ENCODE results near the gene CDYL2. TPM values are rescaled to one million over a fixed set of nuclear protein-coding genes. Genes with fewer than 3 reads are reported as not detected.

Gene CDYL2
- total RNA-seq, 6 experiments from 2014 or later, result 15.4 to 22.5 (median 20.6) TPM

DNA sequence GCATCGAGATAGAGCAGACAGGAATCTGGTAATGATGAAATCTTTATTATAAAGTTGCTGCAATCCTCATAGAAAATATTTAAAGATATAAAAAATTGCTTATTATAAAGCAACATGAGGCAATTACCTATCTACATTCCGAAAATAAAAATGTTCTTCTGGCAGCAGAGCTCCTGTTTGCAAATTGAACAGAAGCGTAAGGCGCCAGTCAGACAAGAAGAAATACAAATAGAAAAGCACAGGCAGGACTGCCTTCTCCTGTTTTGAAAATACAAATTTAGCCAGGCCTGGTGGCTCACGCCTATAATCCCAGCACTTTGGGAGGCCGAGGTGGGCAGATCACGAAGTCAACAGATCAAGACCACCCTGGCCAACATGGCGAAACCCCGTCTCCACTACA, 95.6 kb downstream of the CDYL2 start:
- H3K4me3 Mint-ChIP-seq, result no peak overlapping the region

DNA sequence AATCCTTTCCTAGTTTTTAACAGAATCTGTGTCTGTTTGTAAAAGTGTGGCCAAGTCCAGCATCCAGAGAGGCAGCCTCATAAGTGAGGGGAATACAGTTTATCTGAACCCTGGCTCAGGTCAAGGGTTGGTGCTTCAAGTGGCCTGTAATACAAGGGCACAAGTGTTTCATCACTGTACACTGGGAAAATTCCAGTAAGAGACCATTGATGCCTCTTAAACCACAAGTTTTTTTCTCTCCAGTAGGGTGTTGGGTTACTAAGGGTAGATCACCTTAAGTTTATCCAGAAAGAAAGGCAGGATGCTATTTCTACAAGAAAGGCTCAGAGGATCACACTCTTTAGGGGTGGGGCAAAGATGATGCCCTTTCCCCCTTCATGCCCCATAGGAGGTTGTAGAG, 96.7 kb downstream of the CDYL2 start:
- Mint-ChIP-seq H3K9me3 (no peaks in the 10 kb centered on the region), H3K4me1 (ENCODE audit: low read depth) (no peaks in the 10 kb centered on the region; the same call in 1 of the 2 replicates), H3K4me3 (no peak overlapping the region), H3K27ac (no peak overlapping the region), H3K36me3 (ENCODE audit: low read depth) (no peaks in the 10 kb centered on the region; the same call in 1 of the 2 replicates), H3K27me3 (ENCODE audit: insufficient read depth) (no peaks in the 10 kb centered on the region)
- TF ChIP-seq, protein P1, sequence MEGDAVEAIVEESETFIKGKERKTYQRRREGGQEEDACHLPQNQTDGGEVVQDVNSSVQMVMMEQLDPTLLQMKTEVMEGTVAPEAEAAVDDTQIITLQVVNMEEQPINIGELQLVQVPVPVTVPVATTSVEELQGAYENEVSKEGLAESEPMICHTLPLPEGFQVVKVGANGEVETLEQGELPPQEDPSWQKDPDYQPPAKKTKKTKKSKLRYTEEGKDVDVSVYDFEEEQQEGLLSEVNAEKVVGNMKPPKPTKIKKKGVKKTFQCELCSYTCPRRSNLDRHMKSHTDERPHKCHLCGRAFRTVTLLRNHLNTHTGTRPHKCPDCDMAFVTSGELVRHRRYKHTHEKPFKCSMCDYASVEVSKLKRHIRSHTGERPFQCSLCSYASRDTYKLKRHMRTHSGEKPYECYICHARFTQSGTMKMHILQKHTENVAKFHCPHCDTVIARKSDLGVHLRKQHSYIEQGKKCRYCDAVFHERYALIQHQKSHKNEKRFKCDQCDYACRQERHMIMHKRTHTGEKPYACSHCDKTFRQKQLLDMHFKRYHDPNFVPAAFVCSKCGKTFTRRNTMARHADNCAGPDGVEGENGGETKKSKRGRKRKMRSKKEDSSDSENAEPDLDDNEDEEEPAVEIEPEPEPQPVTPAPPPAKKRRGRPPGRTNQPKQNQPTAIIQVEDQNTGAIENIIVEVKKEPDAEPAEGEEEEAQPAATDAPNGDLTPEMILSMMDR (IDR thresholded peaks at IDR 0.05), result no peak
- DNase-seq, result no peak

More for the DNA sequence above, 95.6 kb downstream of the CDYL2 start:
- no peak overlapping the region for H3K27ac Mint-ChIP-seq
- TF ChIP-seq, protein P1 (IDR thresholded peaks at IDR 0.05), result no peak
- H3K27me3 Mint-ChIP-seq (ENCODE audit: insufficient read depth), result no peaks in the 10 kb centered on the region; the same call in 1 of the 2 replicates
- H3K36me3 Mint-ChIP-seq (ENCODE audit: low read depth), result peaks cover 4% of the 10 kb centered on the region; the same call in 1 of the 2 replicates
- no peak for DNase-seq
- H3K9me3 Mint-ChIP-seq, result no peaks in the 10 kb centered on the region
- H3K4me1 Mint-ChIP-seq (ENCODE audit: low read depth), result no peaks in the 10 kb centered on the region; the same call in 1 of the 2 replicates

DNA sequence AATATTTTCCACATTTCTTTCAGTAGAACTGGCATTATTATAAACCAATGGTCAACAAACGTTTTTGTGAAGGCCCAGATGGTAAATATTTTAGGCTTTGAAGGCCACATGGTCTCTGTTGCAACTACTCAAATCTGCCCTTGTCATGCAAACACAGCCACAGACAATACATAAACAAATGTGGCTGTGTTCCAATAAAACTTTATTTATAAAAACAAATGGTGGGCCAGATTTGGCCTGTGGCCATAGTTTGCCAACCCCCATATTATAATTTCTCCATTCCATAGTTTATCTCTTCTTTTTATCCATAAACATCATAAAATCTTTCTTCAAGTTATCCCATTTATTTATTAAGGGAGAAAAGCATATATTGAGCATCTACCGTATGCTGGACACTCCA, 98.8 kb downstream of the CDYL2 start:
- TF ChIP-seq, protein P1 (IDR thresholded peaks at IDR 0.05), result no peak
- H3K4me1 Mint-ChIP-seq (ENCODE audit: low read depth), result no peaks in the 10 kb centered on the region; the same call in 1 of the 2 replicates
- no peak overlapping the region for H3K4me3 Mint-ChIP-seq
- no peaks in the 10 kb centered on the region; the same call in 1 of the 2 replicates for H3K36me3 Mint-ChIP-seq (ENCODE audit: low read depth)
- DNase-seq, result no peak
- H3K27me3 Mint-ChIP-seq (ENCODE audit: insufficient read depth), result no peaks in the 10 kb centered on the region
- no peaks in the 10 kb centered on the region for H3K9me3 Mint-ChIP-seq
- H3K27ac Mint-ChIP-seq, result no peak overlapping the region

DNA sequence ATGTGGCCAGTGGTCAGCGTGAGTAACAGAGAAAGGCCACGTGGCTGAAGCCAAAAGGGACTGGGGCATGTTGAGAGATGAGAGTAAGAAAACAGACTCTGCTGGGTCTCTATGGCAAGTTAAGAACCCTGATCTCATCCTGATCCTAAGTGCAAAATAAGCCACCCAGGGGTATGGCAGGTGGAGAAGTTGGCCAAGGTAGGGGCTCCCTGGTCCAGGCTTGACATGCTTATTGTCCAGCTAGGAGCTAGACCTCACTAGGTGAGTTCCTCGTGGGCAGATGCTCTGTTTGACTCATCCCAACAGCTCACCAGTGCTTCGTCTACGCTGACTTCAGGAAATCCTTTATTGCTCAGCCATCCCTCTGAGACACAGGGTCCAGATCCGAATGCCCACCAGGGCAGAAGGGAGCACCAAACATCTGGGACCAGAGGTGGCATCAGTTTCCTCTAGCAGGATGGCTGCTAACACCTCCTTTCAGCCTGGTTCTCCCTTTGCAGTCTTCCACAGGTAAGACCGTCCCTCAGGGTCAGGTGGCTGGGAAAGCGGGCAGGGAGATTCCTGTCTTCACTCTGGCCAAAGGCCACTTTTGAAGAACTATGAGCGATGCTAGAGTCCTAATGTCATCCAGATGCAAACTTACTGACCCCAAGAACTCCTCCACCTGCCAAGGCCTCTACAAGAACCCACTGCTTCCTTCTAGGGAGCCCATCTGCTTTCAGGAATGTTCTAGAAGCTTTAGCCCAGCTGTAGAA, 99.5 kb downstream of the CDYL2 start:
- no peaks in the 10 kb centered on the region for H3K9me3 Mint-ChIP-seq

DNA sequence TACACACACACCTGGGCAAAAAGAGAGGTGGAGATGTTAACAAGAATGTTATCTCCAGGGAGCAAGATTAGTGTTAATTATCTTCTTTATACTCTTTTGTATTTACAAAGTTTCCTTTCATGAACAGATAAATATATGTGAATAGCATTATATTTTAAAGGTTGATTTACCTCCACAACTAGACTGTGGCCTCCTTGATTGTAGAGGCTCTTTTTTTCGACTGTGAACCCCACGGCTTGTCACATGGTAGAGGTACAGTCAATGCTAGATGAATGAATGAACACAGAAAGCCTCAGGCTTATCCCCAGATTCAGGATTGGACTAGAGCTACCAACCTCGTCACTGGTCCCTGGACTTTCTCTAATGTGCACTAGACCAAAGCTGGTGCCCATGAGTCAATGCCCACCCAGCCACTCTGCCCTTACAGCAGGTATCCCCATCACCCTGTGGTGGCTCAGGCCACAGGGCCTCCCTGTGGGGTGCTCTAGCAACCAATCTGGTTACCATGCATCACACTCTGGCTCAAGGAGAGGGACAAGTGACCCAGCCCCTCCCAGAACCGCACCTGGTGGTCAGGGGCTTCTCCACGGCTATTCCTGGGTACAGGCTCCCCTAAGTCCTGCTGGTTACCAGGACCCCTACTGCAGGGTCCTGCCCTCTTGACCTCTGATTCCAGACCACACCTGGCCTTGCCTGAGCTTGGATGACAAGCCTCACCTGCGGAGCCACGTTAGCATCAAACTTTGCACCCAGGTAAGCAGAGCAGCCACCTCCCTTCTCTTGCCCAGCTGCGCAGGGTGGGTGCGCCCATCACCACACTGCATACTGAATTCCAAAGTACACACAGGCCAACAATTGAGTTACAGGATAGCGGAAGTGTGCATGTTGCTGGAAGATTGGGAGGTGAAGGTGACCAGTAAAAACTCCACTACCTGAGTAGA, 101.0 kb downstream of the CDYL2 start:
- TF ChIP-seq, protein P1 (IDR thresholded peaks at IDR 0.05), result no peak
- Mint-ChIP-seq H3K4me1 (ENCODE audit: low read depth) (no peaks in the 10 kb centered on the region; the same call in 1 of the 2 replicates), H3K27me3 (ENCODE audit: insufficient read depth) (no peaks in the 10 kb centered on the region; the same call in 1 of the 2 replicates), H3K9me3 (no peaks in the 10 kb centered on the region), H3K27ac (no peak overlapping the region), H3K4me3 (no peak overlapping the region), H3K36me3 (ENCODE audit: low read depth) (no peaks in the 10 kb centered on the region; the same call in 1 of the 2 replicates)
- no peak for DNase-seq

More for the DNA sequence above, 99.5 kb downstream of the CDYL2 start:
- no peak for DNase-seq
- Mint-ChIP-seq H3K4me3 (no peak overlapping the region), H3K27me3 (ENCODE audit: insufficient read depth) (no peaks in the 10 kb centered on the region), H3K36me3 (ENCODE audit: low read depth) (no peaks in the 10 kb centered on the region; the same call in 1 of the 2 replicates), H3K4me1 (ENCODE audit: low read depth) (no peaks in the 10 kb centered on the region; the same call in 1 of the 2 replicates), H3K27ac (no peak overlapping the region)
- TF ChIP-seq, protein P1 (IDR thresholded peaks at IDR 0.05), result no peak

Measured in HFFc6 (cell line).